ENCODE data around the gene NAXE. TPM values are rescaled to one million over a fixed set of nuclear protein-coding genes. Genes with fewer than 3 reads are reported as not detected.

NAXE gene
- total RNA-seq, 1 donor from 2014 or later: 62.2 TPM

DNA sequence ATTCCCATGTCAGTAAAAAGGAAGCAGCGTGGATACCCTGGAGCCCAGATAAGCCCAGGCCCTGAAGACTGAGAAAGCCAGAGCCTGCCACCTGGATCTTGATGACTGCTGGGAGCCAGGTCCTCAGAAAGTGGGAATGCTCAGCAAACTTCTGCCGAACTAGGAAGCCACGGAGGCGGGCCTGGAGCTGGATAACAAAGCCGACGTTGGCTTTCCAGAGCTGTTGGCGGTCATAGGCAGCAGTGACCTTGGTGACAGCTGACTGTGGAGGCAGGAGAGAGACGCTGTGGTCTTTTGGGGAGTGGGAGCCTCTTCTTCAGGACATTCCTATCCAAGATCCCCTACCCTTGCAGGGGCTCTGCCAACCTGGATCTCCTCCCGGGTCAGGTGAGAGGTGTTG, 43.6 kb upstream of the NAXE start:
- Histone ChIP-seq H3K4me3 (no peak overlapping the region), H3K27me3 (ENCODE audit: low read depth) (no peaks in the 10 kb centered on the region), H3K27ac (no peak overlapping the region), H3K36me3 (no peaks in the 10 kb centered on the region), H3K4me1 (no peaks in the 10 kb centered on the region), H3K9me3 (no peaks in the 10 kb centered on the region)
- intact Hi-C loops (cut with DNase I): no loop called here
- TF ChIP-seq, protein P1, sequence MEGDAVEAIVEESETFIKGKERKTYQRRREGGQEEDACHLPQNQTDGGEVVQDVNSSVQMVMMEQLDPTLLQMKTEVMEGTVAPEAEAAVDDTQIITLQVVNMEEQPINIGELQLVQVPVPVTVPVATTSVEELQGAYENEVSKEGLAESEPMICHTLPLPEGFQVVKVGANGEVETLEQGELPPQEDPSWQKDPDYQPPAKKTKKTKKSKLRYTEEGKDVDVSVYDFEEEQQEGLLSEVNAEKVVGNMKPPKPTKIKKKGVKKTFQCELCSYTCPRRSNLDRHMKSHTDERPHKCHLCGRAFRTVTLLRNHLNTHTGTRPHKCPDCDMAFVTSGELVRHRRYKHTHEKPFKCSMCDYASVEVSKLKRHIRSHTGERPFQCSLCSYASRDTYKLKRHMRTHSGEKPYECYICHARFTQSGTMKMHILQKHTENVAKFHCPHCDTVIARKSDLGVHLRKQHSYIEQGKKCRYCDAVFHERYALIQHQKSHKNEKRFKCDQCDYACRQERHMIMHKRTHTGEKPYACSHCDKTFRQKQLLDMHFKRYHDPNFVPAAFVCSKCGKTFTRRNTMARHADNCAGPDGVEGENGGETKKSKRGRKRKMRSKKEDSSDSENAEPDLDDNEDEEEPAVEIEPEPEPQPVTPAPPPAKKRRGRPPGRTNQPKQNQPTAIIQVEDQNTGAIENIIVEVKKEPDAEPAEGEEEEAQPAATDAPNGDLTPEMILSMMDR (IDR thresholded peaks at IDR 0.05): no peak
- DNase-seq: no peak
- no peak for ATAC-seq

DNA sequence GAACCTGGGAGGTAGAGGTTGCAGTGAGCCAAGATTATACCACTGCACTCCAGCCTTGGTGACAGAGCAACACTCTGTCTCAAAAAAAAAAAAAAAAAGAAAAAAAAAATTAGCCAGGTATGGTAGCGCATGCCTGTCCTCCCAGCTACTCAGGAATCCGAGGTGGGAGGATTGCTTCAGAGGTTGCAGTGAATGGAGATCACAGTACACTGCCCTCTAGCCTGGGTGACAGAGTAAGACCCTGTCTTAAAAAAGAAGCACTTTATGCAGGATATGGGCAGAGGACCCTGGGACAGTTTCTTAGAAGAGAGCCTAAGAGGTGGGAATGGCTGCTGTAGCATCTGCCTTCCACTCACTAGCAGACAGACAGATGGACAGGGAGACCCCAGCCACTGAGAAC, 42.2 kb upstream of the NAXE start:
- Histone ChIP-seq H3K9me3 (no peaks in the 10 kb centered on the region), H3K4me1 (no peaks in the 10 kb centered on the region), H3K36me3 (no peaks in the 10 kb centered on the region), H3K4me3 (no peak overlapping the region), H3K27ac (no peak overlapping the region), H3K27me3 (ENCODE audit: low read depth) (no peaks in the 10 kb centered on the region)
- DNase-seq (no peak), ATAC-seq (no peak)
- TF ChIP-seq, protein P1 (IDR thresholded peaks at IDR 0.05): no peak
- intact Hi-C loops (cut with DNase I): no loop called here

DNA sequence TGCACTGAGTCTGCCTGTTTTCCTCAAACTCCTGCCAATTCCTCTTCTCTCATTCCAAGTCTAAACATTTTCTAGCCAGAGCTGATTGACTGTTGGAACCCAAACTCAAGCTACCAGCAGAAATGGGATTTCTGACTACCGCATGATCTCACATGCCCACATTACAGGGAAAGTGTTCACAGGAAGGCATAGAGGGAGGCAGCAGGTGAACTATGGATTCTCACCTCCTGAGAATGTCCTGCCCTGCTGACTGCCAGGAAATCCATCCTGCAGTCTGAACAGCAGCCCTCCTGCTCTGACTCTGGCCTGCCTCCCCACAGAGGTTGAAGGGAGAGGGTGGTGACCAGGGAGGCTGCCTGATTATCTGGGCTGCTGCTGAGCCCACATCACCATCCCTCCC, 41.7 kb upstream of the NAXE start:
- ATAC-seq (no peak), DNase-seq (no peak)
- Histone ChIP-seq H3K27me3 (ENCODE audit: low read depth) (no peaks in the 10 kb centered on the region), H3K9me3 (no peaks in the 10 kb centered on the region), H3K36me3 (no peaks in the 10 kb centered on the region), H3K27ac (no peak overlapping the region), H3K4me3 (no peak overlapping the region), H3K4me1 (no peaks in the 10 kb centered on the region)
- TF ChIP-seq, protein P1 (IDR thresholded peaks at IDR 0.05): no peak
- intact Hi-C loops (cut with DNase I): no loop called here

DNA sequence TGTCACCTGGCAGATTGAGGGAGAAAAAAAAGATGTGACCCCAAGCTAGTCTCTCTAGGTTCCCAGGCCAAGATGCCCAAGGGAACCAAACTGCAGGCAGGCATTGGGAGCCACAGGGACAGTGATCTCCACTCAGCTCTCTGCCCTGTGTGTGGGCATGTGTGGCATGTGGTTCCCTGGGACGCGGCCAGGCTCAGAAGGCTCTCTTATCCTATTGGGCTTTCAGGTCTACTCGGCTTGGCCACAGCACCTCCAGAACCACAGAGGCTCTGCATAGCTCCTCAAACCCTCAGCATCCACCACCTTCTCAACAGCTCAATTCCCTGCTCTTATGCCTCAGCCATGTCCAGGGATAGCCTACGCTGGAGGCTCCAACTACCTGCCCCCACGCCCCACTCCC, 41.2 kb upstream of the NAXE start:
- intact Hi-C loops (cut with DNase I): no loop called here
- no peak for ATAC-seq
- H3K27me3 ChIP-seq (ENCODE audit: low read depth): no peaks in the 10 kb centered on the region
- TF ChIP-seq, protein P1 (IDR thresholded peaks at IDR 0.05): no peak
- no peak for DNase-seq
- no peaks in the 10 kb centered on the region for H3K4me1 ChIP-seq
- H3K9me3 ChIP-seq: no peaks in the 10 kb centered on the region
- H3K27ac ChIP-seq: no peak overlapping the region
- H3K4me3 ChIP-seq: no peak overlapping the region
- no peaks in the 10 kb centered on the region for H3K36me3 ChIP-seq

DNA sequence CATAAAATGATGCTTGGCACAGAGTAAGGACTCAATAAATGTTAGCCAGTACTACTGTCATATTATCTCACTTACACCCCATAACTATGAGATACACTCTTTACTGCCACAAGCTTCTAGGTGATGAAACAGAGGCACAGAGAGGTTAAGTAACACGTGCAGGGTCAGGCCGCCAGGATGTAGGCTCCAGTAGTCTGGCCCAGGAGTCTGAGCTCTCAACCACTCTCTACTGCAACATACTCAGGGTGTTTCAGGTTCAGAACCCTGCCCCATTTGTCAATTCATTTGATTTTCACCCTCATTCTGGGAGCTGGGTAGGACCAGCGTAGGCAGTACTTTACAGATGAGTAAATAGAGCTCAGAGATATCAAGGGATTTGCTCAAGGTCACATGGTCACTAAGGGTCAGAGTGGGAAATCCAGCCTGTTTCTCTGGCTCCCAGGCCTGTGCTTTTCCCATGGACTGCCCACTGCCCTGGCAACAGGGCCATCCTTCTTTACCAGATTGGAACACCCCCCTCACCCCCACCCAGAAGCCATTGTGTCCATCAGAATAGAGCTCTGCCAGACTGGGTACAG, 40.4 kb upstream of the NAXE start:
- Histone ChIP-seq H3K4me1 (no peaks in the 10 kb centered on the region), H3K36me3 (no peaks in the 10 kb centered on the region), H3K27ac (no peak overlapping the region), H3K27me3 (ENCODE audit: low read depth) (no peaks in the 10 kb centered on the region), H3K9me3 (no peaks in the 10 kb centered on the region), H3K4me3 (no peak overlapping the region)
- DNase-seq (no peak), ATAC-seq (no peak)
- TF ChIP-seq, protein P1 (IDR thresholded peaks at IDR 0.05): no peak
- intact Hi-C loops (cut with DNase I): no loop called here

DNA sequence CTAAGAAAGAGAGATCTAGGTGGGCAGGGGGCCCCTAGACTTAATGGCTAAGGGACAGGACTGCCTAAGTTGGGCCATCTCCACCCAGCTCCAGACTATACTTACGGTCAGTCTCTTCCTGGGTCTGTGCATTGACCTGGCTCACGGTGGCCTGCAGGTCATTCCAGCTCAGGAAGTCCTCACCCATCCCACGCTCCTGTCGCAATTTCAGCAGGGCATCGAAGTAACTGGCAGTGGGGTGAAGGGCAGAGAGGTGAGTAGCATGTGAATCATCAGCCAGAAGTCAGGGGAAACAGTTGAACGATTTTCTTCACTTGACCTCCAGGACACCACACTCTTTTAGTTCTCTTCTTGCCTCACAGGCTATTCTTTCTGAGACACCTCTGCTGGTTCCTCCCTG, 39.7 kb upstream of the NAXE start:
- Histone ChIP-seq H3K36me3 (no peaks in the 10 kb centered on the region), H3K27ac (no peak overlapping the region), H3K4me3 (no peak overlapping the region), H3K4me1 (no peaks in the 10 kb centered on the region), H3K27me3 (ENCODE audit: low read depth) (no peaks in the 10 kb centered on the region), H3K9me3 (no peaks in the 10 kb centered on the region)
- intact Hi-C loops (cut with DNase I): no loop called here
- ATAC-seq (peak in 1 of 2 donors; percentile 20), DNase-seq (no peak)
- TF ChIP-seq, protein P1 (IDR thresholded peaks at IDR 0.05): no peak

All from lower lobe of right lung (tissue), 2 donors.